Adrenal gland (tissue), 12 donors: ENCODE measurements around the gene ANKLE2. TPM values are rescaled to one million over a fixed set of nuclear protein-coding genes. Genes with fewer than 3 reads are reported as not detected.

ENCODE experiments used
- DNase-seq, 7 donors: peaks; one replicate each; pipeline ENCODE4 v3.0.0-alpha.2; 2019 to 2020
- H3K27ac ChIP-seq, 5 donors: fragments of 200-600 bp; sonication (generic) in 4 of 5; 1 replicate in 3 of 5; 2 replicates in 2 of 5; pipeline versions ENCODE4 v1.5.1 to v1.8.0; 2016 to 2020; ENCODE audit warnings: mild to moderate bottlenecking in 1 of 5
- H3K27me3 ChIP-seq: fragments of 200-600 bp; 2 replicates; pipeline ENCODE4 v1.8.0; 2021
- H3K36me3 ChIP-seq, 2 donors: fragments of 200-600 bp; replicated peaks in 1 of 2; 1 replicate in 1 of 2; 2 replicates in 1 of 2; pipeline versions ENCODE4 v1.5.1 to v1.8.0; 2018 to 2022
- H3K4me1 ChIP-seq, 2 donors: fragments of 200-600 bp; replicated peaks in 1 of 2; 1 replicate in 1 of 2; 2 replicates in 1 of 2; pipeline versions ENCODE4 v1.5.1 to v1.8.0; 2018 to 2021
- H3K4me3 ChIP-seq, 4 donors: fragments of 200-600 bp; sonication (generic) in 3 of 4; one replicate each; pipeline ENCODE4 v1.5.1; 2016 to 2018
- H3K9me3 ChIP-seq, 3 donors: fragments of 200-600 bp; sonication (generic) in 1 of 3; replicated peaks in 1 of 3; 1 replicate in 2 of 3; 2 replicates in 1 of 3; pipeline versions ENCODE4 v1.5.1 to v1.8.0; 2016 to 2021
- POLR2A ChIP-seq, 2 donors: fragments of 450-650 bp; IDR thresholded peaks; one replicate each; pipeline ENCODE4 v1.6.1; 2017; ENCODE audit warnings: antibody characterized with exemption in 2 of 2, mild to moderate bottlenecking in 2 of 2, moderate library complexity in 1 of 2
- WGBS, 4 donors: extraction: QIAGEN DNeasy Blood & Tissue Kit in 2 of 4; methylation state at CpG; one replicate each; pipeline versions ENCODE4 v1.1.5 to v1.1.7; 2013 to 2017; 5-methylcytosine and 5-hydroxymethylcytosine counted together
- intact Hi-C, 2 donors: fragments of 100-400 bp; cut with DNase I; formaldehyde crosslinking; loops; one replicate each; pipeline versions ENCODE4 v1.14.1 to v1.15.0; 2022 to 2023
- polyA plus RNA-seq, 3 donors: library from polyadenylated mRNA; stranded (reverse); fragments of 200-250 nt in 2 of 3; fragments of 350-450 nt in 1 of 3; fragmentation: Illumina TruSeq in 1 of 3; extraction: RNeasy Lipid Tissue Mini Kit (QIAGEN cat#74804) in 1 of 3; gene quantifications; one replicate each; pipeline ENCODE4 v1.2.3, GENCODE V29; 2013 to 2014
- total RNA-seq, 9 donors: library from RNA; depleted of rRNA in 4 of 9; stranded (reverse); fragments of >200 nt in 4 of 9; fragments of 120-200 nt in 1 of 9; fragmentation: NEBNext Ultra II Directional in 1 of 9; extraction: Animal tissue kit (Norgen Biotek cat#: 25700) in 1 of 9; gene quantifications; one replicate each; pipeline versions ENCODE4 v1.1.0 to v1.2.4, GENCODE V29; 2013 to 2023
- TF ChIP-seq, protein P1 (sequence below), 6 experiments: fragments of 450-650 bp in 4 of 6; fragments of 200-600 bp in 2 of 6; sonication (generic) in 1 of 6; IDR thresholded peaks; 1 replicate in 5 of 6; 2 replicates in 1 of 6; pipeline versions ENCODE4 v1.5.1 to v1.8.0; 2016 to 2021; ENCODE audit warnings: antibody characterized with exemption in 6 of 6, mild to moderate bottlenecking in 2 of 6, moderate library complexity in 1 of 6
- donor health status: healthy with polysubstance abuse.
- donor health status: Bipolar disorder and iron deficiency.
- donor health status: DM: yes; HTN: yes; CAD: no.
- donor health status: DM: no; HTN: no; CAD: no.
- donor health status: DM: no; HTN: no; CAD: no.
- donor health status: DM: yes; HTN: yes; CAD: no.

ANKLE2 gene
- total and polyA plus RNA-seq, 12 donors, result 43.6 to 76.1 (median 59.9) TPM

DNA sequence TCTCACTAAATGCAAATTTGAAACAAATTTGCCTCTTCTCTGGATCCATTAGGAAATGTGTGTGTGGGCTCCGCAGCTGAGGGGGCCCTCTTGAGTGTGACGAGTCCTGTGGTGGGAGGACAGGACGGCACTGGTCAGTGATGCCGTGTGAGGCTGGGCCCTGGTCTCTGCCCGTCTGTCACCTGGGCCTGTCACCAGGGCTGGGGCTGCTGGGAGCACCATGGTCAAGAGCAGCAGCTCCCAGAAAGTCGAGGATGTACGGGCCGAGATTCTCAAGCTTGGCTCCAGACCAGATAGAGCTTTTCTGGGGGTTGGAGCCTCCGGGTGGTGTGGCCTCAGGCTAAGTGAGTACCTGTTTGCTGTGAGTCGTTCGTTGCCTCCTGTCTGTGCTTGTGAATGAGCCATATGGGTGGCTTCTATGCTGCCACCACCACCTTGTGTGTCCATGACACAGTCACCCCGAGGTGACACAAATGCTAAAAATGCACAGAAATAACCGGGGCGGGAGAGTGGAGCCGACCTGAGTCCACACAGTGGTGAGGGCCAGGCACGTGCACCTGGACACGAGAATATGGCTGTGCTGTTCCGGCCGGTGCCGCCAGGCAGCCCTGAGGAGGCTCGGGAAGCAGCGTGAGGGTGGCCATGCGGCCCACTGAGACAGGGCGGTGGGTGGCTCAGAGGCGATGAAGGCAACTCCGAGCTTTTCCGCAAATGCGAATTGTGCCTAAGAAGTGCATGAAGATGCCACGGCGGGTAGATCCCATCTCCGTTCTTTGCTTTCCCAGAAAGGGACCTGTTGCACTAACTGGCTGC lies 42.3 kb downstream of the ANKLE2 start:
- H3K27me3 ChIP-seq, result no peaks in the 10 kb centered on the region
- DNase-seq, result no peak
- no peak overlapping the region for H3K27ac ChIP-seq
- peaks cover 0 to 64% of the 10 kb centered on the region in 2 donors for H3K36me3 ChIP-seq
- intact Hi-C loops, result no loop called here
- TF ChIP-seq POLR2A (IDR thresholded peaks at IDR 0.05), result no peak
- TF ChIP-seq, protein P1, sequence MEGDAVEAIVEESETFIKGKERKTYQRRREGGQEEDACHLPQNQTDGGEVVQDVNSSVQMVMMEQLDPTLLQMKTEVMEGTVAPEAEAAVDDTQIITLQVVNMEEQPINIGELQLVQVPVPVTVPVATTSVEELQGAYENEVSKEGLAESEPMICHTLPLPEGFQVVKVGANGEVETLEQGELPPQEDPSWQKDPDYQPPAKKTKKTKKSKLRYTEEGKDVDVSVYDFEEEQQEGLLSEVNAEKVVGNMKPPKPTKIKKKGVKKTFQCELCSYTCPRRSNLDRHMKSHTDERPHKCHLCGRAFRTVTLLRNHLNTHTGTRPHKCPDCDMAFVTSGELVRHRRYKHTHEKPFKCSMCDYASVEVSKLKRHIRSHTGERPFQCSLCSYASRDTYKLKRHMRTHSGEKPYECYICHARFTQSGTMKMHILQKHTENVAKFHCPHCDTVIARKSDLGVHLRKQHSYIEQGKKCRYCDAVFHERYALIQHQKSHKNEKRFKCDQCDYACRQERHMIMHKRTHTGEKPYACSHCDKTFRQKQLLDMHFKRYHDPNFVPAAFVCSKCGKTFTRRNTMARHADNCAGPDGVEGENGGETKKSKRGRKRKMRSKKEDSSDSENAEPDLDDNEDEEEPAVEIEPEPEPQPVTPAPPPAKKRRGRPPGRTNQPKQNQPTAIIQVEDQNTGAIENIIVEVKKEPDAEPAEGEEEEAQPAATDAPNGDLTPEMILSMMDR (IDR thresholded peaks at IDR 0.05), result no peak
- no peak overlapping the region for H3K4me3 ChIP-seq
- H3K9me3 ChIP-seq, result no peaks in the 10 kb centered on the region
- H3K4me1 ChIP-seq, result peaks cover 0 to 8% of the 10 kb centered on the region in 2 donors
- WGBS, 4 donors, result 91 to 96% (median 93%) methylated on average over 26 to 31 of the region's 31 CpGs

DNA sequence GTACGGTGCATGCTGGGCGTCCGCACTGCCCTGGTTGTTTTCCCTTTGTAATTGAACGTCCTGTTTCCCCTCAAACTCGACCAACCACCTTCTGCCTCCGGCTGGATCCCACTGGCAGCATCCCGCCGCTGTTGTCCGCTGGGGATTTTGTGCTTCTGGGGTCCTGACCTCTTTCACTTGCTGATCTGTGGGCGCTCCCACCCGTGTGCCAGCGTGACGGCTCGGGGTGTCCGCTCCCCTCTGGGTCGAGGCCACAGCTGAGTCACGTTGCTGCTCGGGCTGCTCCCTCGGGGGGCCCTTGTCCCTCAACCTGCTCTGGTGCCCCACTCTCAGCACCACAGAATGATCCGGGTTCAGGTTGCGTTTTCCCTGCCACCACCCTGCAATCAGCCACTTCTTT lies 43.0 kb downstream of the ANKLE2 start:
- H3K27me3 ChIP-seq, result no peaks in the 10 kb centered on the region
- 63 to 75% (median 68%) methylated on average over 18 to 21 of the region's 21 CpGs for WGBS, 4 donors
- no peak overlapping the region for H3K4me3 ChIP-seq
- peaks cover 0 to 2% of the 10 kb centered on the region in 2 donors for H3K4me1 ChIP-seq
- DNase-seq, result no peak
- intact Hi-C loops, result no loop called here
- no peak overlapping the region for H3K27ac ChIP-seq
- no peaks in the 10 kb centered on the region for H3K9me3 ChIP-seq
- peaks cover 0 to 57% of the 10 kb centered on the region in 2 donors for H3K36me3 ChIP-seq
- TF ChIP-seq, protein P1 (IDR thresholded peaks at IDR 0.05), result no peak
- TF ChIP-seq POLR2A (IDR thresholded peaks at IDR 0.05), result no peak

DNA sequence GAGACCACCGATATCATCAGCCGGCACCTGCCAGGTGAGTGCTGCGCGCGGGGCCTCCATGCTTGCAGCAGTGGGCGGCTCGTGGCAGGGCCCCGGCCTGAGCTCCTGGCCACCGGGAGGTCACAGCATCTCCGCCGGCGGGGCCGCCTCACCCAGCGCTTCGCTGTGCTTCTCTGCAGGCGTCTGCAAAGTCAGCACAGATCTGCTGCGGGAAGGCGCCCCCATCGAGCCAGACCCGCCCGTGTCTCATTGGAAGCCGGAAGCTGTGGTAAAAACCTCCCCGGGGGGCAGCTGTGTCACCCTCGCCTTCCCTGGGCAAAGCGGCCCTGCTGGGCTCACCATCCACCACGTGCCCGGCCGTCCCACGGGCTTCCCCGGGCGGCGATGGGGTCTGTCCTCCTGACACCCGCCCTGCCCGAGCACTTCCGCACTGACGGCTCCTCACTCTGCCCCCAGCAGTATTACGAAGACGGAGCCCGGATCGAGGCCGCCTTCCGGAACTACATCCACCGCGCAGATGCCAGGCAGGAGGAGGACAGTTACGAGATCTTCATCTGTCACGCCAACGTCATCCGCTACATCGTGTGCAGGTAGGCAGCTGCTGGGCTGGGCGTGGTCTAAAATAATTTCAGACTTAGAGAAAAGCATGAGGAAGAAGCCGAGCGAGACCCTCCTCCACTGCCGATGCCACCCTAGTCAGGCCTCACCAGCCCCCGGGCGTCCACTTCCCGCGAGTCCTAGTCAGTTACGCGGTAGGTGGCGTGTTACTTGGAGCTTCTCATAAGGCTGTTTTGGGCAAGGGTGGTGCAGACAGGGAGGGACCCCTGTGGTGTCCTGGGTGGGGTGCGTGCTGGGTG lies 43.9 kb downstream of the ANKLE2 start:
- H3K9me3 ChIP-seq, result no peaks in the 10 kb centered on the region
- TF ChIP-seq POLR2A (IDR thresholded peaks at IDR 0.05), result no peak
- TF ChIP-seq, protein P1 (IDR thresholded peaks at IDR 0.05), result no peak
- H3K27ac ChIP-seq, result no peak overlapping the region
- no peaks in the 10 kb centered on the region for H3K4me1 ChIP-seq
- WGBS, 4 donors, result 93 to 99% (median 95%) methylated on average over 40 to 61 of the region's 61 CpGs
- no peak for DNase-seq
- no peaks in the 10 kb centered on the region for H3K27me3 ChIP-seq
- H3K4me3 ChIP-seq, result no peak overlapping the region
- H3K36me3 ChIP-seq, result peaks cover 0 to 49% of the 10 kb centered on the region in 2 donors
- intact Hi-C loops, result no loop called here

DNA sequence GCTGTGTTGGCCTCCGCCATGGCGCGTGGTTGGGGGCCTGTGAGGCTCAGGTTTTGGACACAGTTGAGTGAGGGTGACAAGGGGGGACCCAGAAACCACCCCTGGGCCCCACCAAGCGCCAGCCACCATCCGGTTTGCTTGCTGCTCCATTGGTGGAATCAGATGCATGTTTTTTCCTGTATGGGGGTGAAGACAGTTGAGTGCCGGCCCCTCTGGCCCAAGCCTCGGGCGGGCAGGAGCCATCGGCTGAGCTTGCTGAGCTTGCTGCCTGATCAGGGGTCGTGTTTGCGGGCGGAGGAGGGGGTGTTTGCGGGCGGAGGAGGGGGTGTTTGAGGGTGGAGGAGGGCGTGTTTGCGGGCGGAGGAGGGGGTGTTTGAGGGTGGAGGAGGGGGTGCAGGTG lies 44.6 kb downstream of the ANKLE2 start:
- peaks cover 0 to 49% of the 10 kb centered on the region in 2 donors for H3K36me3 ChIP-seq
- WGBS, 4 donors, result 87 to 95% (median 90%) methylated on average over 12 to 17 of the region's 17 CpGs

More for the DNA sequence above, 44.6 kb downstream of the ANKLE2 start:
- H3K27ac ChIP-seq, result no peak overlapping the region
- H3K9me3 ChIP-seq, result no peaks in the 10 kb centered on the region
- intact Hi-C loops, result no loop called here
- H3K4me3 ChIP-seq, result no peak overlapping the region
- TF ChIP-seq, protein P1 (IDR thresholded peaks at IDR 0.05), result no peak
- no peak for TF ChIP-seq POLR2A (IDR thresholded peaks at IDR 0.05)
- H3K27me3 ChIP-seq, result no peaks in the 10 kb centered on the region
- no peak for DNase-seq
- H3K4me1 ChIP-seq, result peaks cover under 1 to 1% of the 10 kb centered on the region in 2 donors
